Activated naive CD4-positive, alpha-beta T cell treated with anti-CD3 and anti-CD28 coated beads, Interleukin-2, amount 50 U/mL, for 72 hours (primary cell): Measurements from ENCODE around the gene SUN5. TPM values are rescaled to one million over a fixed set of nuclear protein-coding genes. Genes with fewer than 3 reads are reported as not detected.
A peak's percentile ranks its signal among the peaks of the same experiment; 100 is the strongest.
"Not testable (repeated sequence)": the region's sequence is repeated elsewhere in the genome, so short reads cannot be mapped to it uniquely, and the experiment has no call there.

Experiments used
- ATAC-seq, 2 donors: fragments of 150-1000 bp; cut with Tn5 transposase; 2 replicates each; pipeline ENCODE4 v1.10.0; 2021; ENCODE audit warnings: mild to moderate bottlenecking in 2 of 2, moderate library complexity in 2 of 2
- DNase-seq, 2 donors: peaks; one replicate each; pipeline ENCODE4 v3.0.0; 2021 to 2022; ENCODE audit warnings: low spot score in 2 of 2
- H3K27ac Mint-ChIP-seq, 2 donors: one replicate each; pipeline ENCODE4 v1.8.0; 2022; ENCODE audit warnings: mild to moderate bottlenecking in 2 of 2, mixed read lengths in 2 of 2
- H3K36me3 Mint-ChIP-seq, 2 donors: one replicate each; pipeline ENCODE4 v1.8.0; 2022; ENCODE audit warnings: mixed read lengths in 2 of 2
- H3K9me3 Mint-ChIP-seq, 2 donors: one replicate each; pipeline ENCODE4 v1.8.0; 2022; ENCODE audit warnings: mixed read lengths in 2 of 2
- total RNA-seq, 2 donors: library from RNA; stranded (reverse); gene quantifications; one replicate each; pipeline ENCODE4 v1.2.3, GENCODE V29; 2022

SUN5 gene
- total RNA-seq, 2 donors from 2014 or later: not detected

GRCh38 chr20:32966881-32967781 lies 37.1 kb downstream of the SUN5 start:
- ATAC-seq: peak; percentile 41 to 56
- H3K9me3 Mint-ChIP-seq: no peaks in the 10 kb centered on the region
- no peaks in the 10 kb centered on the region for H3K36me3 Mint-ChIP-seq
- H3K27ac Mint-ChIP-seq: peak overlapping the region in 1 of 2 donors; percentile 95
- peak; percentile 41 to 76 for DNase-seq

GRCh38 chr20:32966382-32966781 lies 37.9 kb downstream of the SUN5 start:
- H3K9me3 Mint-ChIP-seq: no peaks in the 10 kb centered on the region
- ATAC-seq: no peak
- peak in 1 of 2 donors; percentile 48 for DNase-seq
- H3K36me3 Mint-ChIP-seq: no peaks in the 10 kb centered on the region
- no peak overlapping the region for H3K27ac Mint-ChIP-seq

GRCh38 chr20:32965581-32966373 lies 38.5 kb downstream of the SUN5 start:
- no peaks in the 10 kb centered on the region for H3K36me3 Mint-ChIP-seq
- H3K9me3 Mint-ChIP-seq: no peaks in the 10 kb centered on the region
- no peak for ATAC-seq
- no peak overlapping the region for H3K27ac Mint-ChIP-seq
- peak in 1 of 2 donors; percentile 53 for DNase-seq

- Mint-ChIP-seq H3K27ac (no peak overlapping the region), H3K9me3 (no peaks in the 10 kb centered on the region), H3K36me3 (no peaks in the 10 kb centered on the region)
- DNase-seq (no peak), ATAC-seq (no peak)
These were observed 39.1 kb downstream of the SUN5 start for GRCh38 chr20:32965115-32965514.

GRCh38 chr20:32964575-32964974 lies 39.7 kb downstream of the SUN5 start:
- DNase-seq (no peak), ATAC-seq (no peak)
- Mint-ChIP-seq H3K27ac (no peak overlapping the region), H3K36me3 (no peaks in the 10 kb centered on the region), H3K9me3 (no peaks in the 10 kb centered on the region)

GRCh38 chr20:32963176-32963575 lies 41.1 kb downstream of the SUN5 start:
- H3K27ac Mint-ChIP-seq: no peak overlapping the region
- no peak for ATAC-seq
- no peak for DNase-seq

GRCh38 chr20:32962646-32963045 lies 41.6 kb downstream of the SUN5 start:
- ATAC-seq, DNase-seq: not testable (repeated sequence)
- peaks cover 9 to 14% of the 10 kb centered on the region in 2 donors for H3K36me3 Mint-ChIP-seq
- H3K9me3 Mint-ChIP-seq: peaks cover 11 to 13% of the 10 kb centered on the region in 2 donors
- peak overlapping the region in 1 of 2 donors; percentile 83 for H3K27ac Mint-ChIP-seq

More at GRCh38 chr20:32963176-32963575, 41.1 kb downstream of the SUN5 start:
- peaks cover 7 to 8% of the 10 kb centered on the region in 2 donors for H3K9me3 Mint-ChIP-seq
- peaks cover 4 to 8% of the 10 kb centered on the region in 2 donors for H3K36me3 Mint-ChIP-seq

GRCh38 chr20:32962053-32962452 lies 42.2 kb downstream of the SUN5 start:
- Mint-ChIP-seq H3K27ac (peak overlapping the region; percentile 72 to 83), H3K36me3 (peaks cover 13 to 18% of the 10 kb centered on the region in 2 donors), H3K9me3 (peaks cover 11 to 17% of the 10 kb centered on the region in 2 donors)
- DNase-seq (no peak), ATAC-seq (no peak)

GRCh38 chr20:32960849-32961731 lies 43.1 kb downstream of the SUN5 start:
- DNase-seq (no peak), ATAC-seq (no peak)
- H3K27ac Mint-ChIP-seq: peak overlapping the region; percentile 72 to 83
- peaks cover 18 to 24% of the 10 kb centered on the region in 2 donors for H3K36me3 Mint-ChIP-seq
- H3K9me3 Mint-ChIP-seq: peaks cover 17 to 24% of the 10 kb centered on the region in 2 donors

- Mint-ChIP-seq H3K27ac (no peak overlapping the region), H3K36me3 (peaks cover 18 to 24% of the 10 kb centered on the region in 2 donors), H3K9me3 (peaks cover 17 to 28% of the 10 kb centered on the region in 2 donors)
- DNase-seq (no peak), ATAC-seq (no peak)
These were observed 44.1 kb downstream of the SUN5 start for GRCh38 chr20:32960222-32960518.

GRCh38 chr20:32959351-32960221 lies 44.6 kb downstream of the SUN5 start:
- Mint-ChIP-seq H3K36me3 (peaks cover 18 to 24% of the 10 kb centered on the region in 2 donors), H3K27ac (peak overlapping the region in 1 of 2 donors; percentile 36), H3K9me3 (peaks cover 17 to 28% of the 10 kb centered on the region in 2 donors)
- ATAC-seq (no peak), DNase-seq (no peak)

- no peak for DNase-seq
- H3K27ac Mint-ChIP-seq: no peak overlapping the region
- peaks cover 17 to 28% of the 10 kb centered on the region in 2 donors for H3K9me3 Mint-ChIP-seq
- H3K36me3 Mint-ChIP-seq: peaks cover 18 to 24% of the 10 kb centered on the region in 2 donors
- ATAC-seq: no peak
These were observed 45.7 kb downstream of the SUN5 start for GRCh38 chr20:32958574-32958973.

- Mint-ChIP-seq H3K9me3 (peaks cover 21 to 28% of the 10 kb centered on the region in 2 donors), H3K27ac (no peak overlapping the region), H3K36me3 (peaks cover 18 to 24% of the 10 kb centered on the region in 2 donors)
- no peak for DNase-seq
- no peak for ATAC-seq
These were observed 46.8 kb downstream of the SUN5 start for GRCh38 chr20:32957459-32957858.

- H3K27ac Mint-ChIP-seq: peak overlapping the region; percentile 86 to 89
- DNase-seq, H3K36me3 Mint-ChIP-seq, ATAC-seq, H3K9me3 Mint-ChIP-seq: not testable (repeated sequence)
These were observed 53.7 kb downstream of the SUN5 start for GRCh38 chr20:32950539-32950938.

- DNase-seq: no peak
- Mint-ChIP-seq H3K36me3 (peaks cover 0 to 7% of the 10 kb centered on the region in 2 donors), H3K9me3 (no peaks in the 10 kb centered on the region), H3K27ac (peak overlapping the region; percentile 89 to 94)
- ATAC-seq: peak; percentile 15 to 77
These were observed 57.6 kb downstream of the SUN5 start for GRCh38 chr20:32946629-32947028.
